Choroid plexus epithelial cell (primary cell): Measurements from ENCODE around the gene ITSN1.

Experiments
- DNase-seq: peaks from one replicate; pipeline ENCODE4 v3.0.0-alpha.2; 2010; ENCODE audit warnings: low read depth
- H3K4me3 ChIP-seq: 2 replicates; pipeline ENCODE4 v1.5.1; 2011; ENCODE audit warnings: low read depth, mild to moderate bottlenecking, control low read depth, low read length, moderate library complexity
- TF ChIP-seq, protein P1 (sequence below): conservative IDR thresholded peaks from 2 replicates; pipeline ENCODE4 v1.5.1; 2011; ENCODE audit warnings: low read depth, mild to moderate bottlenecking, control low read depth, inconsistent platforms, low read length, moderate library complexity

ITSN1 gene

DNA sequence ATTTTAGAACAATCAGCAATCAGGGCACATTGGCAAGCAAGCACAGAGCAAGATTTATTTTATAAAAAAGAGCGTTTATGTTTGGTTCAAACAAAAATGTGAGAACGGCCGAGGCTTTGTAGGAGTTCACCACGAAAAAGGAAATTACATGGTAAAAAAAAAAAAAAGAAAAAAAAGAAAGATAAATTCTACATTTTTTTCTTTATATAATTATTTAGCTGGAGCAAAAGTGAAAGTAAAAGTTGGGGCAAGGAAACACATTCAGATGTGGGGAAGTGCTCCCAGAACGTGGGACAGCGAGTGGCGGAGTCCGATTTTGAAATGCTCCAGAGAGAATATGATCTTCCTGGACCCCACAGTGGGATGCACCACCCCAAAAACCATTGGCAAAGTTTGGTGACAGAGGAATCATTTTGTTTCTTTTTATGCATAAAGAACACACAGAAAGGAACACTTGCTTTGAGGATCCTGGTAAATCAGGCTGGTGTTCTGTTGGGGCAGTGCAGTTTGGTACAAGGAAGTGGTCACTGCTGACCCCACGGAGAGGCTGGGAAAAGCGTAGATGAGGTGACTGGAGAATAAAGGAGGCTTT lies 289.6 kb downstream of the ITSN1 start:
- no peak for DNase-seq
- TF ChIP-seq, protein P1, sequence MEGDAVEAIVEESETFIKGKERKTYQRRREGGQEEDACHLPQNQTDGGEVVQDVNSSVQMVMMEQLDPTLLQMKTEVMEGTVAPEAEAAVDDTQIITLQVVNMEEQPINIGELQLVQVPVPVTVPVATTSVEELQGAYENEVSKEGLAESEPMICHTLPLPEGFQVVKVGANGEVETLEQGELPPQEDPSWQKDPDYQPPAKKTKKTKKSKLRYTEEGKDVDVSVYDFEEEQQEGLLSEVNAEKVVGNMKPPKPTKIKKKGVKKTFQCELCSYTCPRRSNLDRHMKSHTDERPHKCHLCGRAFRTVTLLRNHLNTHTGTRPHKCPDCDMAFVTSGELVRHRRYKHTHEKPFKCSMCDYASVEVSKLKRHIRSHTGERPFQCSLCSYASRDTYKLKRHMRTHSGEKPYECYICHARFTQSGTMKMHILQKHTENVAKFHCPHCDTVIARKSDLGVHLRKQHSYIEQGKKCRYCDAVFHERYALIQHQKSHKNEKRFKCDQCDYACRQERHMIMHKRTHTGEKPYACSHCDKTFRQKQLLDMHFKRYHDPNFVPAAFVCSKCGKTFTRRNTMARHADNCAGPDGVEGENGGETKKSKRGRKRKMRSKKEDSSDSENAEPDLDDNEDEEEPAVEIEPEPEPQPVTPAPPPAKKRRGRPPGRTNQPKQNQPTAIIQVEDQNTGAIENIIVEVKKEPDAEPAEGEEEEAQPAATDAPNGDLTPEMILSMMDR = no peak
- H3K4me3 ChIP-seq = peak overlapping the region; percentile 3

DNA sequence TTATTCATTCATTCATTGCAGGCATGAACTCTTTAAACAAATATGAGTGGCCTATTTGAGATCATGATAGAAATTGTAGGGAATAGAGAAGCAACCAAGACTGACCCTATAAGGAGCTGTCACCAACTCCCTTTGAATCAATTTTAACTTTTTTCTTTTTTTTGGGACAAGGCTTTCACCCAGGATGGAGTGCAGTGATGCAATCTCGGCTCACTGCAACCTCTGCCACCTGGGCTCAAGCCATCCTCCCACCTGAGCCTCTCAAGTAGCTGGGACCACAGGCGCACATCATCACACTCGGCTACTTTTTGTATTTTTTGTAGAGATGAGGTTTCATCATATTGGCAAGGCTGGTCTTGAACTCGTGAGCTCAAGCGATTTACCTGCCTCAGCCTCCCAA lies 290.4 kb downstream of the ITSN1 start:
- no peak for DNase-seq
- H3K4me3 ChIP-seq = no peak overlapping the region
- TF ChIP-seq, protein P1 = no peak

DNA sequence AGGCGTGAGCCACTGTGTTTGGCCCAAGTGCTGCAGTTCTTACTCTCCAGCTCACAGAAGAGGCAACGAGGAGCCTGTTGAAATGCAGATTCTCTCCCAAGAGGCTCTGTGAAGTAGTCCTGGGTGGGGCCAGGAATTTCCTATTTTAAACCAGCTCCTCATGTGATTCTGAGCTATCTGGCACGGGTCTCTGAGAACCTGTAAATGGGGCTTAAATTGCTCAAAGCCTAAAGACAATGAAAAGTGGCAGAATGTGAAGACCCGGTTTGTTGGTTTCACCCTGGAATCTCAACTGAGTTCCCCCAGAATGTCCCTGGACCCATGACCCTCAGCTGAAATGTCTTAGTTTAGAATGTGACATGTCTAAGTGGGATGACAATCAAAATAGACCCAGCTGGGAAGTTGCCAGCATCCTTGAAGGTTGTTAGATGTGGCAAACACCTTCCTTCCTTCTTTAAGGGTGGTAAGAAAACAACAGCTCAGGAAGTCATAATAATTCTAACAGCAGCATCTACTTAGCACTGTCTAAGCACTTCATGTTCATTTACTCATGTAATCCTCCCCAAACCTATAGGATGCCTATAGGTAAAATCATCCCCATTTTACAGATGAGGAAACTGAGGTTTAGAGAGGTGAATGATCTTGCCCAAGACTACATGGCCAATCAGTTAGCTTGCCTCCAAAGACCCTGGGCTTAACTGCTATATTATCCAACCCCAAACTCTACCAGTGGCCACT lies 294.2 kb downstream of the ITSN1 start:
- TF ChIP-seq, protein P1 = no peak
- DNase-seq = no peak
- H3K4me3 ChIP-seq = no peak overlapping the region

DNA sequence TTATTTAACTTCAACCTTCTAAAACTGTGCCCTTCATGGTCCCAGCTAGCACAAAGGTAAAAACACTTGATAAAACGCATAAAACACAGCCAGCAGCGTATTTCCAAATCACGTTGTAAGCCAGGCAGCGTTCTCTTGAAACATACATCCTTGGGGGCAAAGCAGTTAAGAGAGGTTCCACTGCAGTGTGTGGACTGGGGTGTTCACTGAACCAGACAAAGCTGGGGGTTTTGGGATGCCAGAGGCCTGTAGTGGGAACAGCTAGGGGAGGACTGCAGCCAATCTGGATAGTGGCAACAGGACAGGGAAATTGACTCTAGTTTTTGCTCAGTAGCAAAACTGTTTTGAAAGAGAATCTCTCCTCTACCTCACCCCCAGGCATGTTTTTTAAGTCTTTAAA lies 294.8 kb downstream of the ITSN1 start:
- no peak overlapping the region for H3K4me3 ChIP-seq
- no peak for DNase-seq
- TF ChIP-seq, protein P1 = no peak

DNA sequence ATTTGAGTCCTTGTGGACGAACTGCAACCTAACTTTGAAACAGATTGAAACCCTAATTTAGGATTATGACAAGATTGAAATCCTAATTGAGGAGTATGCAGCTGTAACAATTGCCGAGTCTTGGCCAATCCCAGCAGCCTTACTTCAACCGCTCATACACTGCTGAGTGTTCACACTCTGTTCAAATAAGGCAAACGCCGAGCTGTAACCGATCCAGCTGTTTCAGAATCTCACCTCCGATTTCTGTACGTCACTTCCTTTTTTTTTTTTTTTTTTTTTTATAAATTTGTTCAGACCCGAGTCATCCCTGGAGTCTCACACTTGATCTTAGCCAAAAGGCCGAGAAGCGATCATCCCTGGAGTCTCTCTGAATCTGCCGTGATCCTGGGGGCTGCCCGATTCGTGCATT lies 295.6 kb downstream of the ITSN1 start:
- no peak overlapping the region for H3K4me3 ChIP-seq
- DNase-seq = no peak
- TF ChIP-seq, protein P1 = no peak

DNA sequence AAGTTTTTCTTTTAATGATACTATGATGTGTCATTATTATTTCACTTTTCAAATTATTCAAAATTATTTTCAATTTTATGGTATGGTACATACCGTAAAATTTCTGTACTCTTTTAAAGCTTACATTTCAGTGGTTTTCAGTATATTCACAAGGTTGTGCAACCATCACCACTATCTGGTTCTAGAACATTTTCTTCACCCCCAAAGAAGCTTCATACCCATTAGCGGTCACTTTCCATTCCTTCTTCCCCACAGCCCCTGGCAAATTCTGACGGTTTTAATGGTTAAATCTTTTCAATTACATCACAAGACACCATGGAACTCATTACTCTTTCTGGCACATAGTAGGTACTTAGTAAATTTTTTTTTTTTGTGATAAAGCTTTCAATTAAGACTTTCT lies 296.1 kb downstream of the ITSN1 start:
- TF ChIP-seq, protein P1 = no peak
- no peak overlapping the region for H3K4me3 ChIP-seq

DNA sequence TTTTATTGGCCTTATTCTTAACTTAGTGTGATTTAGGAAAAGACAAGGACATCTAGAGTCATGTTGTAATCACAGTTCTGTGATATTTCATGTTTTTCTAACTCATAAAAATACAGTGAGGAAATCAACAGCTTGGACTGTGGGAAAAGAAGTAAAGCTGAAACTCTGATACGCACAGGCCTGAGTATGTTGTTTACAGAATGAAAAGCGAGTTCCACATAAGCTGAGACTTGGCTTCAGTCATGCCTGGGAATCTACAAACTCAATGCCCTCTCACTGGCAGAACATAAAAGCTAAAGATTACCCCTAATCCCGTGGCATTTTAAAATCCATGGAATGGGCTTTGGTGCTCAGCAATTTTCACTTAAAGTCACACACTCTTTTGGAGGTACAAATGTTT lies 296.9 kb downstream of the ITSN1 start:
- H3K4me3 ChIP-seq = no peak overlapping the region
- DNase-seq = peak; percentile 45
- TF ChIP-seq, protein P1 = no peak

More for the DNA sequence above, 296.1 kb downstream of the ITSN1 start:
- DNase-seq = no peak
